D721Med (cell line): Measurements from ENCODE around the gene SORCS1.

Experiments used
- DNase-seq: peaks from one replicate; pipeline ENCODE4 v3.0.0; 2011; ENCODE audit warnings: low spot score; ENCODE audit not compliant: insufficient read length
- FAIRE-seq: peaks from 2 replicates; lab custom pipeline; 2011; peaks lifted over from hg19 to GRCh38; lab: Jason Lieb, UNC
- CTCF ChIP-seq: IDR thresholded peaks from 2 replicates; pipeline ENCODE4 v1.5.1; 2012; ENCODE audit warnings: mild to moderate bottlenecking, control low read depth; ENCODE audit not compliant: insufficient read depth; ENCODE audit errors: missing control alignments

SORCS1 gene

GRCh38 chr10:106648534-106649481 lies 515.7 kb downstream of the SORCS1 start:
- DNase-seq (no peak), FAIRE-seq (no peak)
- no peak for TF ChIP-seq CTCF

- no peak for TF ChIP-seq CTCF
- FAIRE-seq: no peak
- no peak for DNase-seq
Observed at GRCh38 chr10:106643473-106643872, 521.0 kb downstream of the SORCS1 start.

- FAIRE-seq: no peak
- no peak for TF ChIP-seq CTCF
- no peak for DNase-seq
Observed at GRCh38 chr10:106637873-106638272, 526.6 kb downstream of the SORCS1 start.

- DNase-seq: no peak
- no peak for FAIRE-seq
- no peak for TF ChIP-seq CTCF
Observed at GRCh38 chr10:106636766-106637491, 527.6 kb downstream of the SORCS1 start.

GRCh38 chr10:106635947-106636346 lies 528.6 kb downstream of the SORCS1 start:
- DNase-seq (no peak), FAIRE-seq (no peak)
- TF ChIP-seq CTCF: no peak

- TF ChIP-seq CTCF: no peak
- no peak for FAIRE-seq
- DNase-seq: no peak
Observed at GRCh38 chr10:106631016-106631702, 533.3 kb downstream of the SORCS1 start.
